T-helper 17 cell (primary cell): Measurements from ENCODE around the gene NSD1. TPM values are rescaled to one million over a fixed set of nuclear protein-coding genes. Genes with fewer than 3 reads are reported as not detected.
A peak's percentile ranks its signal among the peaks of the same experiment; 100 is the strongest.

Source experiments
- ATAC-seq: fragments of 150-1000 bp; cut with Tn5 transposase; 2 replicates; pipeline ENCODE4 v1.10.0; 2021; ENCODE audit warnings: mild to moderate bottlenecking, moderate library complexity
- DNase-seq, 3 donors: peaks; one replicate each; pipeline versions ENCODE4 v3.0.0 to v3.0.0-alpha.2; 2020 to 2021
- H3K9me3 ChIP-seq: one replicate; pipeline ENCODE4 v1.7.0; 2013; ENCODE audit warnings: low read length, mild to moderate bottlenecking; ENCODE audit not compliant: control insufficient read depth, poor library complexity, severe bottlenecking
- H3K27ac Mint-ChIP-seq: one replicate; pipeline ENCODE4 v1.8.0; 2022; ENCODE audit warnings: mild to moderate bottlenecking, moderate library complexity, mixed read lengths
- H3K27me3 Mint-ChIP-seq: one replicate; pipeline ENCODE4 v1.8.0; 2022; ENCODE audit warnings: mixed read lengths
- H3K36me3 Mint-ChIP-seq: one replicate; pipeline ENCODE4 v1.8.0; 2022; ENCODE audit warnings: low read depth, mixed read lengths
- H3K4me1 Mint-ChIP-seq: one replicate; pipeline ENCODE4 v1.8.0; 2022; ENCODE audit warnings: mild to moderate bottlenecking, mixed read lengths
- H3K4me3 Mint-ChIP-seq: one replicate; pipeline ENCODE4 v1.8.0; 2022; ENCODE audit warnings: mild to moderate bottlenecking, moderate library complexity, mixed read lengths
- total RNA-seq, 4 donors: library from RNA in 2 of 4; stranded (reverse) in 2 of 4; gene quantifications; one replicate each; pipeline ENCODE4 v1.2.3 and lab custom pipeline; 2022 to 2026

Gene NSD1
- total RNA-seq, 2 donors from 2014 or later = 103 TPM

- Mint-ChIP-seq H3K4me3 (no peak overlapping the region), H3K4me1 (peaks cover 16% of the 10 kb centered on the region), H3K36me3 (no peaks in the 10 kb centered on the region), H3K27ac (no peak overlapping the region), H3K27me3 (no peaks in the 10 kb centered on the region)
- ATAC-seq (no peak), DNase-seq (no peak)
- H3K9me3 ChIP-seq = no peaks in the 10 kb centered on the region
Measured at GRCh38 chr5:177185993-177186392, 52.4 kb downstream of the NSD1 start.

GRCh38 chr5:177186645-177187044 lies 53.1 kb downstream of the NSD1 start:
- no peak for DNase-seq
- no peaks in the 10 kb centered on the region for H3K9me3 ChIP-seq
- Mint-ChIP-seq H3K27me3 (no peaks in the 10 kb centered on the region), H3K36me3 (no peaks in the 10 kb centered on the region), H3K4me3 (no peak overlapping the region), H3K27ac (no peak overlapping the region), H3K4me1 (peaks cover 13% of the 10 kb centered on the region)
- no peak for ATAC-seq

GRCh38 chr5:177188775-177189174 lies 55.2 kb downstream of the NSD1 start:
- H3K9me3 ChIP-seq = no peaks in the 10 kb centered on the region
- no peak for DNase-seq
- no peaks in the 10 kb centered on the region for H3K36me3 Mint-ChIP-seq
- no peaks in the 10 kb centered on the region for H3K27me3 Mint-ChIP-seq
- ATAC-seq = no peak
- H3K27ac Mint-ChIP-seq = peak overlapping the region; percentile 82
- H3K4me3 Mint-ChIP-seq = no peak overlapping the region
- H3K4me1 Mint-ChIP-seq = peaks cover 11% of the 10 kb centered on the region

GRCh38 chr5:177189416-177189815 lies 55.8 kb downstream of the NSD1 start:
- peak overlapping the region; percentile 82 for H3K27ac Mint-ChIP-seq
- peaks cover 6% of the 10 kb centered on the region for H3K4me1 Mint-ChIP-seq
- no peak for DNase-seq

DNA sequence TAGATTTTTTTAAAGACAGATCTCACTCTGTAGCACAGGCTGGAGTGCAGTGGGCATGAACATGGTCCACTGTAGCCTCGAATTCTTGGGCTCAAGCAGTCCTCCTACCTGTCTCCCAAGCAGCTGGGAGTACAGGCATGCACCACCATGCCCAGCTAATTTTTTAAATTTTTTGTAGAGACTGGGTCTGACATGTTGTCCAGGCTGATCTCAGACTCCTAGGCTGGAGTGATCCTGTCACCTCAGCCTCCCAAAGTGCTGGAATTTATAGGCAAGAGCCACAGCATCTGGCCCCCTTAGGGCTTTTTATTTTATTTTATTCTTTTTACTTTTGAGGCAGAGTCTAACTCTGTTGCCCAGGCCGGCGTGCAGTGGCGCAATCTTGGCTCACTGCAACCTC lies 56.4 kb downstream of the NSD1 start:
- H3K9me3 ChIP-seq = no peaks in the 10 kb centered on the region
- peaks cover 6% of the 10 kb centered on the region for H3K4me1 Mint-ChIP-seq
- H3K27ac Mint-ChIP-seq = peak overlapping the region; percentile 82
- H3K36me3 Mint-ChIP-seq = no peaks in the 10 kb centered on the region
- no peak for ATAC-seq
- no peak overlapping the region for H3K4me3 Mint-ChIP-seq
- no peaks in the 10 kb centered on the region for H3K27me3 Mint-ChIP-seq
- DNase-seq = no peak

More at GRCh38 chr5:177189416-177189815, 55.8 kb downstream of the NSD1 start:
- Mint-ChIP-seq H3K4me3 (no peak overlapping the region), H3K36me3 (no peaks in the 10 kb centered on the region), H3K27me3 (no peaks in the 10 kb centered on the region)
- ATAC-seq = no peak
- no peaks in the 10 kb centered on the region for H3K9me3 ChIP-seq

GRCh38 chr5:177194268-177194667 lies 60.7 kb downstream of the NSD1 start:
- no peak for ATAC-seq
- Mint-ChIP-seq H3K27me3 (no peaks in the 10 kb centered on the region), H3K36me3 (peaks cover 5% of the 10 kb centered on the region), H3K4me3 (no peak overlapping the region), H3K4me1 (peaks cover 14% of the 10 kb centered on the region), H3K27ac (no peak overlapping the region)
- H3K9me3 ChIP-seq = no peaks in the 10 kb centered on the region
- DNase-seq = no peak

GRCh38 chr5:177195307-177195952 lies 61.9 kb downstream of the NSD1 start:
- no peak overlapping the region for H3K4me3 Mint-ChIP-seq
- H3K27ac Mint-ChIP-seq = peak overlapping the region; percentile 75
- ATAC-seq (no peak), DNase-seq (no peak)
- H3K27me3 Mint-ChIP-seq = no peaks in the 10 kb centered on the region
- H3K36me3 Mint-ChIP-seq = peaks cover 6% of the 10 kb centered on the region
- peaks cover 17% of the 10 kb centered on the region for H3K4me1 Mint-ChIP-seq
- no peaks in the 10 kb centered on the region for H3K9me3 ChIP-seq

GRCh38 chr5:177198738-177199137 lies 65.2 kb downstream of the NSD1 start:
- Mint-ChIP-seq H3K27ac (no peak overlapping the region), H3K36me3 (peaks cover 8% of the 10 kb centered on the region), H3K4me1 (peaks cover 22% of the 10 kb centered on the region), H3K4me3 (no peak overlapping the region), H3K27me3 (no peaks in the 10 kb centered on the region)
- ATAC-seq = no peak
- no peak for DNase-seq
- H3K9me3 ChIP-seq = no peaks in the 10 kb centered on the region

GRCh38 chr5:177204281-177204680 lies 70.7 kb downstream of the NSD1 start:
- Mint-ChIP-seq H3K4me3 (no peak overlapping the region), H3K27ac (no peak overlapping the region), H3K36me3 (peaks cover 6% of the 10 kb centered on the region), H3K27me3 (no peaks in the 10 kb centered on the region), H3K4me1 (peaks cover 10% of the 10 kb centered on the region)
- no peaks in the 10 kb centered on the region for H3K9me3 ChIP-seq
- DNase-seq (no peak), ATAC-seq (no peak)

DNA sequence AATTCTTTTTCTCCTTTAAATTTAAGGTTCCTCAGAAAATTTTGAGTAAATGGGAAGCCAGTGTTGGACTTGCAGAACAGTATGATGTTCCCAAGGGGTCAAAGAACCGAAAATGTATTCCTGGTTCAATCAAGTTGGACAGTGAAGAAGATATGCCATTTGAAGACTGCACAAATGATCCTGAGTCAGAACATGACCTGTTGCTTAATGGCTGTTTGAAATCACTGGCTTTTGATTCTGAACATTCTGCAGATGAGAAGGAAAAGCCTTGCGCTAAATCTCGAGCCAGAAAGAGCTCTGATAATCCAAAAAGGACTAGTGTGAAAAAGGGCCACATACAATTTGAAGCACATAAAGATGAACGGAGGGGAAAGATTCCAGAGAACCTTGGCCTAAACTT lies 76.0 kb downstream of the NSD1 start:
- H3K4me1 Mint-ChIP-seq = peaks cover 3% of the 10 kb centered on the region
- ATAC-seq (no peak), DNase-seq (no peak)
- no peaks in the 10 kb centered on the region for H3K27me3 Mint-ChIP-seq
- H3K36me3 Mint-ChIP-seq = peaks cover 3% of the 10 kb centered on the region
- H3K9me3 ChIP-seq = no peaks in the 10 kb centered on the region
- no peak overlapping the region for H3K4me3 Mint-ChIP-seq
- no peak overlapping the region for H3K27ac Mint-ChIP-seq

DNA sequence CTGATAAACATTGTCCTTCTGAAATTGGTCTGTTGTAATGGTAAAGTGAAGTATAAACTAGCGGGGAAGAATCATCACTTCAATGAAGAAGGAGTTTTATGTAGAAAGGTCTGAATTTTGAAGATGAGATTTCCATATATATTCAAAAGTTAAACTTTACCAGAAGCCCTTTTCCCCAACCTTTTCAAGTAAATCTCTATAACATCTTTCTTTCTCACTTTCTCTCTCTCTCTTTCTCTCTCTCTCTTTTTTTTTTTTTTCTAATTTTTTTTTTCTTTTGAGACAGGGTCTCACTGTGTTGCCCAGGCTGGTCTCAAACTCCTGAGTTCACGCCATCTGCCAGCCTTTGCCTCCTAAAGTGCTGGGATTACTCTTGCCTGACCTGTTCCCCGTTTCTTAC lies 78.7 kb downstream of the NSD1 start:
- H3K27ac Mint-ChIP-seq = no peak overlapping the region
- no peaks in the 10 kb centered on the region for H3K27me3 Mint-ChIP-seq
- ATAC-seq (no peak), DNase-seq (no peak)
- H3K4me3 Mint-ChIP-seq = no peak overlapping the region
- H3K36me3 Mint-ChIP-seq = peaks cover 3% of the 10 kb centered on the region
- peaks cover 13% of the 10 kb centered on the region for H3K4me1 Mint-ChIP-seq
- H3K9me3 ChIP-seq = no peaks in the 10 kb centered on the region

- Mint-ChIP-seq H3K4me1 (peaks cover 40% of the 10 kb centered on the region), H3K4me3 (no peak overlapping the region), H3K36me3 (peaks cover 2% of the 10 kb centered on the region), H3K27me3 (no peaks in the 10 kb centered on the region), H3K27ac (no peak overlapping the region)
- ATAC-seq (no peak), DNase-seq (no peak)
- no peaks in the 10 kb centered on the region for H3K9me3 ChIP-seq
Measured at GRCh38 chr5:177220576-177220975, 87.0 kb downstream of the NSD1 start.

- Mint-ChIP-seq H3K27ac (no peak overlapping the region), H3K27me3 (no peaks in the 10 kb centered on the region)
Measured at GRCh38 chr5:177222269-177222668, 88.7 kb downstream of the NSD1 start.

DNA sequence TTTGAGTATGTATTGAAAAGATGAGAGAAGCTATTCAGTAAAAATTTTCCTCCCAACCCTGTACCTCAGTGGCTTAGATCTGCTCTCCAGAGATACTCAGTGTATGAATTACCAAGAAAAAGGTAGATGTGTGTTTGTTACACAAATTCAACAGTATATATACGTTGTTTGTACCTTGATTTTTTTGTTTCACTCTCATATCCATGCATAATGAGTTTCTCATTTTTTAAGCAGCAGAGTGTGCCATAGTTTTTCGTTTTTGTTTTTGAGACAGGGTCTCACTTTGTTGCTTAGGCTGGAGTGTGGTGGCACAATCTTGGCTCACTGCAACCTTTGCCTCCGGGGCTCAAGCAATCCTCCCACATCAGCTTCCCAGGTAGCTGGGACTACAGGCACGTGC lies 92.2 kb downstream of the NSD1 start:
- Mint-ChIP-seq H3K27ac (peak overlapping the region; percentile 9), H3K27me3 (no peaks in the 10 kb centered on the region), H3K4me3 (no peak overlapping the region), H3K4me1 (peaks cover 33% of the 10 kb centered on the region), H3K36me3 (peaks cover 5% of the 10 kb centered on the region)
- no peaks in the 10 kb centered on the region for H3K9me3 ChIP-seq
- ATAC-seq (no peak), DNase-seq (no peak)

More at GRCh38 chr5:177222269-177222668, 88.7 kb downstream of the NSD1 start:
- no peaks in the 10 kb centered on the region for H3K9me3 ChIP-seq
- no peak overlapping the region for H3K4me3 Mint-ChIP-seq
- no peak for ATAC-seq
- no peak for DNase-seq
- peaks cover 2% of the 10 kb centered on the region for H3K36me3 Mint-ChIP-seq
- peaks cover 34% of the 10 kb centered on the region for H3K4me1 Mint-ChIP-seq
